IPS-15b (cell line): ENCODE data around the gene SOWAHD.
"Not testable (repeated sequence)": the region's sequence is repeated elsewhere in the genome, so short reads cannot be mapped to it uniquely, and the experiment has no call there.

Experiments
- H3K27me3 ChIP-seq: one replicate; pipeline ENCODE4 v1.6.1; 2013; ENCODE audit warnings: low read length; ENCODE audit not compliant: control insufficient read depth, insufficient read depth
- H3K36me3 ChIP-seq: one replicate; pipeline ENCODE4 v1.6.1; 2013; ENCODE audit warnings: low read length; ENCODE audit not compliant: control insufficient read depth, insufficient read depth
- H3K4me1 ChIP-seq: one replicate; pipeline ENCODE4 v1.6.1; 2013; ENCODE audit warnings: mild to moderate bottlenecking, low read length; ENCODE audit not compliant: control insufficient read depth, insufficient read depth
- H3K4me3 ChIP-seq: one replicate; pipeline ENCODE4 v1.5.1; 2013; ENCODE audit warnings: low read depth, low read length
- H3K9ac ChIP-seq: one replicate; pipeline ENCODE4 v1.6.1; 2013; ENCODE audit warnings: low read depth, mild to moderate bottlenecking, low read length
- H3K9me3 ChIP-seq: one replicate; pipeline ENCODE4 v1.6.1; 2013; ENCODE audit warnings: mild to moderate bottlenecking, low read length; ENCODE audit not compliant: control insufficient read depth, insufficient read depth

SOWAHD gene

DNA sequence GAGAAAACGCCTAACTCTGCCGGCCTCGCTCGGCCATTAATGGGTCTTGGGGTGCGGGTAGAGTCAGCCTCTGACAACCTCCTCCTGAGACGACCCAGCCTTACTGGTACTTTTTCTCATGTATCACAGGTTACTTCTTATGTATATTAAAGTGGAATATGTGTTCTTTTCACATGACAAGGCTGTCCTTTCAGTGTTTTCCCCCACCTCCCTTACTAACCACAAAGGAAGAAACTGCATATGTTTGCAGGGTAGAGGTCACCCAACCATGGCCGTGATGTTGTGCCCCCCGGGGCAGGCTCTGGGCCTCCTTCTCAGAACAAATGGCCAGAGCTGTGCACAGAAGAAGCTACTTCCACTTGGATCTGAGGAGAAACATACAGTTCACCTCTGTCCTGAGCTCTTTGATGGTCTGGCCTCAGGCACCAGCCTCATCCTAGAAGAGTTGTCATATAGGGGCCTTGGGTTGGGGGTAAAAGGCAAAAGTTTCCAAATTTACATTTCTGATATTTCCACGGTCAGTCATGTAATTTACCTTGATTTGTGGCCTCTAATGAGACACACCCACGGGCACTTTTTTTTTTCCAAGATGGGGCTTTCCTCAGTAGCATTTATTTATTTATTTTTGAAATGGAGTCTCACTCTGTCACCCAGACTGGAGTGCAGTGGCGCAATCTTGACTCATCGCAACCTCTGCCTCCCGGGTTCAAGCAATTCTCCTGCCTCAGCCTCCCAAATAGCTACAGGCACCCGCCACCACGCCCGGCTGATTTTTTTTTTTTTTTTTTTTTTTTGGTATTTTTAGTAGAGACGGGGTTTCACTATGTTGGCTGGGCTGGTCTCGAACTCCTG lies 1.9 kb downstream of the SOWAHD start:
- Histone ChIP-seq H3K9ac (no peak overlapping the region), H3K4me3 (no peak overlapping the region), H3K4me1 (peaks cover 6% of the 10 kb centered on the region)

DNA sequence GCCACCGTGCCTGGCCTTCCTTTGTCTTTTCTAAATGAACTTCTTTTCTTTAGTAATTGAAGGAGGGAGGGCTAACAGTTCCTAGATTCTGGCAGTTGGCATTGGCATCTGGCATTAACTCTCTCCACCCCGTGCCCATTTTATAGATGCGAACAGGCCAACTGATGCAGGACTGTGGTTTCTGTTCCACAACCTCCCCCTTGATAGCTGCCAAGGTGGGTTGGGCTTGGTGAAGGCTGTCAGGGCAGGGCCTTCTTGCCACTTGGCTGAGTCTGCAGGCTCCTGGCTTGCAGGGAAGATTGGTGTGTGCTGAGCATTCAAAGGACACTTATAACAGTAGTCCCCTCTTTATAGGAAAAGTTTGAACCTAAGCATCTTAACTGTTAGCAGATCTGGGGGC lies 4.3 kb downstream of the SOWAHD start:
- no peak overlapping the region for H3K9ac ChIP-seq
- no peaks in the 10 kb centered on the region for H3K9me3 ChIP-seq
- no peak overlapping the region for H3K4me3 ChIP-seq
- H3K4me1 ChIP-seq: no peaks in the 10 kb centered on the region
- H3K36me3 ChIP-seq: no peaks in the 10 kb centered on the region
- peaks cover 9% of the 10 kb centered on the region for H3K27me3 ChIP-seq

More for the DNA sequence above, 1.9 kb downstream of the SOWAHD start:
- Histone ChIP-seq H3K36me3 (no peaks in the 10 kb centered on the region), H3K9me3 (no peaks in the 10 kb centered on the region), H3K27me3 (peaks cover 9% of the 10 kb centered on the region)

DNA sequence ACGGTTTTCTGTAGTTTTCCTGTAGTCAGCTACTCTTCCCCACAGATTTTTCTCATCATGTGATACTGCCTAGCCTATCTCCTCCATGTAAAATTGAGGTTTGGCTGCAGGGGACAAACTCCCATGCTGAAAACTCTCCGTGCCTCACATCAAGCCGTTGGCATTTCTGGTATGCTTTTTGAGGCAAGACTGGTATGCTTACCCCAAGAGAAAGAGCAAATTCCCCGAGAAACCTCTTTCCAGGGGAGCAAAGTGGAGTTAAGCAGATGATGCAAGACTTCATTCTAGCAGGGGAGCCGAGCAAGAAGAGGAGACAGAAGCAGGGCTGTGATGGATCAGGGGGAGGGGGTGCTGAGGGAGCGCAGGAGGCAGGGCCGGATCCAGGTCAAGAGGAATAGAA lies 4.8 kb downstream of the SOWAHD start:
- no peak overlapping the region for H3K9ac ChIP-seq
- H3K36me3 ChIP-seq: no peaks in the 10 kb centered on the region
- peaks cover 9% of the 10 kb centered on the region for H3K27me3 ChIP-seq
- H3K9me3 ChIP-seq: no peaks in the 10 kb centered on the region
- H3K4me1 ChIP-seq: no peaks in the 10 kb centered on the region
- no peak overlapping the region for H3K4me3 ChIP-seq

DNA sequence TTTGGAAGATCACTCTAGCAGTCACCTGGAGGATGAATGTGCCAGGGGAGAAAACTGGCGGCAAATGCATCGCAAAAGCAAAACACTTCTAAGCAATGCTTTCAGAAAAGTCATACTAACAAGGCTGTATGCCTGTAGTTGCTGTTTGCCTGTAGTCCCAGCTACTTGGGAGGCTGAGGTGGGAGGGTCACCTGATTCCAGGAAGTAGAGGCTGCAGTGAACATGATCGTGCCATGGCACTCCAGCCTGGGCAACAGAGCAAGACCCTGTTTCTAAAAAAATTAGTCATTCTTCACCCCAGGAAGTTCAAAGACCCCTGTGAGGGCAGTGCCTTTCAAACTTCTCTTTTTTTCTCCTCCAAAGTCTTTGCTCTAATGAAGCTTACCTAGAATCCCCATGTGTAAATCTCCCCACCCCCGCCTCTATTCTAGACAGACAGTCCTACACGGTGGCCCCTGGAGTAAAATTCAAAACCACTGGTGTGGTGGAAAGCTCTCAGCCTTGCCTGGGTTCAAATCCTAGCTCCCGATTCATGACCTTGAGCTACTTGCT lies 5.5 kb downstream of the SOWAHD start:
- no peak overlapping the region for H3K4me3 ChIP-seq
- peaks cover 9% of the 10 kb centered on the region for H3K27me3 ChIP-seq
- H3K9ac ChIP-seq: no peak overlapping the region
- H3K36me3 ChIP-seq: no peaks in the 10 kb centered on the region
- no peaks in the 10 kb centered on the region for H3K9me3 ChIP-seq
- H3K4me1 ChIP-seq: no peaks in the 10 kb centered on the region

DNA sequence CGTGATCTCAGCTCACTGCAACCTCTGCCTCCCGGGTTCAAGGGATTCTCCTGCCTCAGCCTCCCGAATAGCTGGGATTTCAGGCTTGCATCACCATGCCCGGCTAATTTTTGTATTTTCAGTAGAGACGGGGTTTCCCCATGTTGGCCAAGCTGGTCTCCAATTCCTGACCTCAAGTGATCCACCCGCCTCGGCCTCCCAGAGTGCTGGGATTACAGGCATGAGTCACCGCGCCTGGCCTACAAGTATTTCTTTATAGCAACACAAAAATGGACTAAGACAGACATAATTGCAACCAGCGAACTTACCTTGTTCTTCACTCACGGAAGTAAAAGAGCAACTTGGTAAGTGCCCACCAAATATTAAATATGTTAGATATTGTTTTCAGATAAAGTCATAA lies 10.0 kb downstream of the SOWAHD start:
- not testable (repeated sequence) for H3K9me3 ChIP-seq, H3K27me3 ChIP-seq, H3K36me3 ChIP-seq, H3K9ac ChIP-seq, H3K4me3 ChIP-seq, H3K4me1 ChIP-seq

DNA sequence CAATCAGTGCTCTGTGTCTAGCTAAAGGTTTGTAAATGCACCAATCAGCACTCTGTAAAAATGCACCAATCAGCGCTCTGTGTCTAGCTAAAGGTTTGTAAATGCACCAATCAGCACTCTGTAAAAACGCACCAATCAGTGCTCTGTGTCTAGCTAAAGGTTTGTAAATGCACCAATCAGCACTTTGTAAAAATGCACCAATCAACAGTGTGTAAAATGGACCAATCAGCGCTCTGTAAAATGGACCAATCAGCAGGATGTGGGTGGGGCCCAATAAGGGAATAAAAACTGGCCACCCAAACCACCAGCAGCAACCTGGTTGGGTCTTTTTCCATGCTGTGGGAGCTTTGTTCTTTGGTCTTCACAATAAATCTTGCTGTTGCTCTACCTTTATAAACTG lies 11.0 kb downstream of the SOWAHD start:
- H3K36me3 ChIP-seq, H3K27me3 ChIP-seq, H3K9me3 ChIP-seq, H3K9ac ChIP-seq, H3K4me1 ChIP-seq, H3K4me3 ChIP-seq: not testable (repeated sequence)

DNA sequence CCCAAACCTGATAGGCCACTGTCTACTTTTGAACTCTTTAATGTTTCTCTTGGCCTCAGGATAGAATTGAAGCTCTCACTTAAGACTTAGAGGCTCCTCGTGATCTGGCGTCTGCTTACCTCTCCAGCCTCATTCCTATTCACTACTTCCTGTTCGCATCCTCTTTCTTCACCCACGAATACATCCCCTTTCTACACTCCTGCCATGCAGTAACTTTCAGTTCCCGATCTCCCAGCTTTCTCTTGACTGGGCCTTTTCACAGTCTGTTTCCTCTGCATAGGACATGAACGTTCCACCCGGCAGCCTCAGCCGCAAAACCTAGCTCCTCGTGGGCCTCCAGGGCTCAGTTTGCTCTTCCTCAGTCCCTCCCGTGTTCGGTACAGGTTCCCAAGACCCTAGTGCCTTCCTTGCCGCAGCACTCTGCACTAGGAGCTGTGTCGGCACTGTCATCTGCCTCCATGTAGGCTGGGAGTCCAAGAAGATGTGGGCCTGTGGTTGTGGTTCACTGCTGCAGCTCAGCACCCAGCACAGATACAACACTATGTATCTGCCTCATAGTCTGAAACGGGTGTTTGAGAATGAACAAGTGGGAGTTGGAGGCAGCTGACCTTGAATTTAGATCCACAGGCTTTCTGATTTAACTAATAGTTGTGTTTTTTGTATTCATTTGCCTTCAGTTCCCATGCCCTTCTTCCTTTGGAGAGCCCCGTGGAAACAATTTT lies 17.3 kb downstream of the SOWAHD start:
- H3K9me3 ChIP-seq: peaks cover 4% of the 10 kb centered on the region
- H3K9ac ChIP-seq: no peak overlapping the region
- H3K27me3 ChIP-seq: no peaks in the 10 kb centered on the region
- no peak overlapping the region for H3K4me3 ChIP-seq
- no peaks in the 10 kb centered on the region for H3K4me1 ChIP-seq
- H3K36me3 ChIP-seq: no peaks in the 10 kb centered on the region

DNA sequence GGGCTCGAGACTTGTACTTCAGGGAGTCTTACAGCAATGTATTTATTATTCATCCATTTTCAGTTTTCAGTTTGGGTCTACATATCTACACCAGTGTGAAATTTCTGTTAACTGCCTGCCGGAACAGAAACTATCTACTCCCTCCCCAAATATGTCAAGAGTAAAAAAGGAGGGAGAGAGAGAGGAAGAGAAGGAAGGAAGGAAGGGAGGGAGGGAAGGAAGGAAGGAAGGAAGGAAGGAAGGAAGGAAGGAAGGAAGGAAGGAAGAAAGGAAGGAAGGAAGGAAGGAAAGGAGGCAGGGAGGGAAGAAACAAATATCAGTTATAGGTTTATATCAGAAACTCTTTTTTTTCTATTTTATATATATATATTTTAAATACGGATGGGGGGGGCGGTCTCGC lies 20.4 kb downstream of the SOWAHD start:
- Histone ChIP-seq H3K4me1 (no peaks in the 10 kb centered on the region), H3K36me3 (peaks cover 7% of the 10 kb centered on the region), H3K4me3 (no peak overlapping the region), H3K9ac (no peak overlapping the region), H3K27me3 (no peaks in the 10 kb centered on the region), H3K9me3 (peaks cover 4% of the 10 kb centered on the region)

DNA sequence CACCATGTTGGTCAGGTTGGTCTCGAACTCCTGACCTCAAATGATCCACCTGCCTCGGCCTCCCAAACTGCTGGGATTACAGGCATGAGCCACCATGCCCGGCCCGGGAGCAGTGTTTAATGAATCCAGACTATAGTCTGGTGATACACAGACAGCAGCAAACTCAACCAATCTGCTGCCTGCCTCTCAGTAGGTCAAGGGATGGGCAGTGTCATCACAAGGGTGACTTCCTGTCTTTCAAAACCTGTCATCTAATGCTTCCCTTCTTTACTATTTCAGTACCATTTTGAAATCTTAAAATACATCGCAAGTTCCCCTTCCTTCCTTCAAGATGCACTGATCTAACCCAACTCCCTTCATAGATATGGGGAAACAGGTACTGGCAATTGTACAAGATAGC lies 24.6 kb downstream of the SOWAHD start:
- H3K9me3 ChIP-seq: no peaks in the 10 kb centered on the region
- H3K36me3 ChIP-seq: peaks cover 18% of the 10 kb centered on the region
- H3K27me3 ChIP-seq: no peaks in the 10 kb centered on the region
- no peaks in the 10 kb centered on the region for H3K4me1 ChIP-seq
- H3K9ac ChIP-seq: no peak overlapping the region
- H3K4me3 ChIP-seq: no peak overlapping the region

DNA sequence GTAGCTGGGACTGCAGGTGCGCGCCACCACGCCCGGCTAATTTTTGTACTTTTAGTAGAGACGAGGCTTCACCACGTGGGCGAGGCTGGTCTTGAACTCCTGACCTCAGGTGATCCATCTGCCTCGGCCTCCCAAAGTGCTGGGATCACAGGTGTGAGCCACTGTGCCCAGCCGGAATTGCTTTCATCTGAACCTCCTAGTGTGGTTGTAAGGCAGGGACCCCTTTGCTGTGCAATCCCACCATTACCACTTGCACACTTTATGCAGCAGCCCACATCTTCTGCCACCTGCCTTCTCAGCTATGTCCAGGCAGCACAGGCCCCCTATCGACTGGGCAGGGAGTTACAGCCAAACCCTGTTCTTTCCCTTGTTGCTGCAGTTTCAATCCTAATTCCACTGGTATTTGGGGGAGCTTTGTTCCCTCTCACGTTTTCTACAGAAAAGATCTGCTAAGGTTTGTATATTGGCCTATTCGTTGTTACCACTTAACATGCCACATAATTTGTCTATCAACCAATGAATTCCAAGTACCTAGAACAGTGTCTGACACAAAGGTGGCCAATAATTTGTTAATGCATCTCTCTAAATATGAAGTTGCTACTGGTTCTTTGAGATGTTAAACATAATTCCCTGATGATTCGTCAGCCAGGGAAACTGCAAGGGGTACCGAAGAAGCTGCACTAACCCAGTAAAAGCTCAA lies 26.5 kb downstream of the SOWAHD start:
- no peaks in the 10 kb centered on the region for H3K4me1 ChIP-seq
- H3K9me3 ChIP-seq: no peaks in the 10 kb centered on the region
- peaks cover 31% of the 10 kb centered on the region for H3K36me3 ChIP-seq
- no peak overlapping the region for H3K4me3 ChIP-seq
- no peaks in the 10 kb centered on the region for H3K27me3 ChIP-seq
- H3K9ac ChIP-seq: no peak overlapping the region

DNA sequence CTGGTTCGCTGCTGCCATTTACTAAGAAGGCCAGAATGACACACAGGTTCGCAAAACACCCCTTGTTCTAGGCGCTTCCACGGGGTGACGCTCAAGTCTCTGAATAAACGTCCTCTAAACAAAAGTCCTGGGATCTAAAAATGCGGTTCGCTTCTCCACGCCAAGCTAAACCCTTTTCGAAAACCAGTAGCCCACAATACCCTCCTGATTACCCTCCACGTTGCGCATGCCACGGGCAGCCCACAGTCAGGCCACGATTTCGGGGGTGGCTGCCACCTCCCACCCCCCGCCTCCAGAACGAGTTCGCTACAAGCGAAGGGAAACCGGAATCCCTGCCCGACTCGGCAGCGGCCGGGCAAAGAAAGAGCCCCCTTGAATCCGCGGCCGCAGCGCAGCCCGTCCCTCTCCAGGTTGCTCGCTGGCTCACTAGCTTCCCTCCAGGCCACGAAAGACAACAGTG lies 32.6 kb downstream of the SOWAHD start:
- H3K36me3 ChIP-seq: peaks cover 19% of the 10 kb centered on the region
- no peaks in the 10 kb centered on the region for H3K9me3 ChIP-seq
- H3K9ac ChIP-seq: peak overlapping the region; percentile 90
- H3K4me1 ChIP-seq: no peaks in the 10 kb centered on the region
- H3K27me3 ChIP-seq: no peaks in the 10 kb centered on the region
- H3K4me3 ChIP-seq: peak overlapping the region; percentile 87
